ENCODE results near the gene RAPGEF4. TPM values are rescaled to one million over a fixed set of nuclear protein-coding genes. Genes with fewer than 3 reads are reported as not detected.

RAPGEF4 gene
- total RNA-seq, 1 donor from 2014 or later = 1.7 TPM

DNA sequence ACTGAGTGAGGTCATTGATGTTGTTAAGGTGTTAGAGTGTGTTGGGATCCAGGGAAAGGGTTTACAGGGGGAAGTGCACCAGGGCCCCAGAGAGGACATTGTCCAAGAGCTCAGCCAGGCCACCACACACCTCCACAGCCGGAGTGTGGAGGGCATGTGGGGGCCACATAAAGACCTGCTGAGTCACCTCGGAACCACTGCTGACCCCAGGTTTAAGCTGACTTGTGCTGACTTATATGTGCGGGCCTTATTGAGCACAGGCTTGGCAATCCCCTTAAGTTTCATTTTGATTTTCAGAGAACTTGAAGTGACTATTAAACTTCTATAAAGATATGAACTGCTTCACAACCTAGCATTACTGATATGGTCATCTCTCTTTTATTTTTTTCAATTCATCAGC is 173.8 kb downstream of the RAPGEF4 start:
- Mint-ChIP-seq H3K9me3 (peaks cover 2% of the 10 kb centered on the region), H3K4me3 (no peak overlapping the region), H3K4me1 (peaks cover 3% of the 10 kb centered on the region), H3K27me3 (ENCODE audit: low read depth) (no peaks in the 10 kb centered on the region), H3K36me3 (ENCODE audit: low read depth) (no peaks in the 10 kb centered on the region), H3K27ac (ENCODE audit: unreplicated experiment) (no peak overlapping the region)
- no peak for TF ChIP-seq CTCF (conservative IDR thresholded peaks at IDR 0.05)
- no peak for DNase-seq (ENCODE audit: low read depth, low spot score)

- no peak for DNase-seq (ENCODE audit: low read depth, low spot score)
- Mint-ChIP-seq H3K4me1 (peaks cover 3% of the 10 kb centered on the region), H3K36me3 (ENCODE audit: low read depth) (no peaks in the 10 kb centered on the region), H3K27ac (ENCODE audit: unreplicated experiment) (no peak overlapping the region), H3K27me3 (ENCODE audit: low read depth) (no peaks in the 10 kb centered on the region), H3K4me3 (no peak overlapping the region), H3K9me3 (peaks cover 2% of the 10 kb centered on the region)
- no peak for TF ChIP-seq CTCF (conservative IDR thresholded peaks at IDR 0.05)
Measured at GRCh38 chr2:172912266-172912665, 176.6 kb downstream of the RAPGEF4 start.

- TF ChIP-seq CTCF (conservative IDR thresholded peaks at IDR 0.05) = no peak
- Mint-ChIP-seq H3K4me1 (peaks cover 3% of the 10 kb centered on the region), H3K9me3 (no peaks in the 10 kb centered on the region), H3K36me3 (ENCODE audit: low read depth) (no peaks in the 10 kb centered on the region), H3K27ac (ENCODE audit: unreplicated experiment) (no peak overlapping the region), H3K4me3 (no peak overlapping the region), H3K27me3 (ENCODE audit: low read depth) (no peaks in the 10 kb centered on the region)
- DNase-seq (ENCODE audit: low read depth, low spot score) = no peak
Measured at GRCh38 chr2:172914341-172915008, 178.8 kb downstream of the RAPGEF4 start.

- no peak overlapping the region for H3K27ac Mint-ChIP-seq (ENCODE audit: unreplicated experiment)
- no peaks in the 10 kb centered on the region for H3K9me3 Mint-ChIP-seq
- H3K4me1 Mint-ChIP-seq = no peaks in the 10 kb centered on the region
- no peaks in the 10 kb centered on the region for H3K36me3 Mint-ChIP-seq (ENCODE audit: low read depth)
- no peak for DNase-seq (ENCODE audit: low read depth, low spot score)
- H3K27me3 Mint-ChIP-seq (ENCODE audit: low read depth) = no peaks in the 10 kb centered on the region
- no peak overlapping the region for H3K4me3 Mint-ChIP-seq
- no peak for TF ChIP-seq CTCF (conservative IDR thresholded peaks at IDR 0.05)
Measured at GRCh38 chr2:172917716-172918115, 182.1 kb downstream of the RAPGEF4 start.

DNA sequence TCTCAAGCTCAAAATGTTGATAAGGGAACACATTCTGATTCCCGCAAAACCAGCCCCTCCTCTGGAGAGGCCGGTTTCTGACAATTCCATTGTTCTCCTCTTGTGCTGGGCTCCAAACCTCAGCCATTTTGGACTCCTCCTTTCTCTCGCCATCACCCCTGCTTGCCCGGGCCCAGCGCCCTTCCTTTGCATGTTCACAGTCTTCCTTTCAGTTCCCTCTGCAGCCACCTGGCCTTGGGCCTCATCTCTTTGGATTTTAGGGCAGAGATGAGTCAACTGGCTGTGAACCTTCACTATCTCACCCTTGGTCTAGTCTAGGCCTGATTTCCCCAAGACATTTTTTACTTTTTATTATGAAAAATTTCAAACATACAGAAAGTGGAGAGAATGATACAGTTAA is 184.1 kb downstream of the RAPGEF4 start:
- no peak overlapping the region for H3K4me3 Mint-ChIP-seq
- peaks cover 2% of the 10 kb centered on the region for H3K9me3 Mint-ChIP-seq

More for the DNA sequence above, 184.1 kb downstream of the RAPGEF4 start:
- Mint-ChIP-seq H3K27ac (ENCODE audit: unreplicated experiment) (no peak overlapping the region), H3K27me3 (ENCODE audit: low read depth) (no peaks in the 10 kb centered on the region), H3K36me3 (ENCODE audit: low read depth) (no peaks in the 10 kb centered on the region), H3K4me1 (no peaks in the 10 kb centered on the region)
- no peak for TF ChIP-seq CTCF (conservative IDR thresholded peaks at IDR 0.05)
- DNase-seq (ENCODE audit: low read depth, low spot score) = no peak
